ENCODE measurements around the gene RANBP17. TPM values are rescaled to one million over a fixed set of nuclear protein-coding genes. Genes with fewer than 3 reads are reported as not detected.

Gene RANBP17
- total RNA-seq, 4 donors from 2014 or later: 4.4 to 11.7 (median 6.0) TPM

- no peak for TF ChIP-seq CTCF (IDR thresholded peaks at IDR 0.05; ENCODE audit: low read depth)
Observed at GRCh38 chr5:171149772-171150171, 288.0 kb downstream of the RANBP17 start.

- no peak for TF ChIP-seq CTCF (IDR thresholded peaks at IDR 0.05; ENCODE audit: low read depth)
Observed at GRCh38 chr5:171152382-171152781, 290.6 kb downstream of the RANBP17 start.

- TF ChIP-seq CTCF (IDR thresholded peaks at IDR 0.05; ENCODE audit: low read depth): no peak
Observed at GRCh38 chr5:171155621-171156020, 293.8 kb downstream of the RANBP17 start.

GRCh38 chr5:171157276-171157675, 295.5 kb downstream of the RANBP17 start:
- no peak for TF ChIP-seq CTCF (IDR thresholded peaks at IDR 0.05; ENCODE audit: low read depth)

- no peak for TF ChIP-seq CTCF (IDR thresholded peaks at IDR 0.05; ENCODE audit: low read depth)
Observed at GRCh38 chr5:171157775-171158174, 296.0 kb downstream of the RANBP17 start.

GRCh38 chr5:171158581-171158980, 296.8 kb downstream of the RANBP17 start:
- TF ChIP-seq CTCF (IDR thresholded peaks at IDR 0.05; ENCODE audit: low read depth): no peak

- no peak for TF ChIP-seq CTCF (IDR thresholded peaks at IDR 0.05; ENCODE audit: low read depth)
Observed at GRCh38 chr5:171162165-171162564, 300.3 kb downstream of the RANBP17 start.

Data from subcutaneous adipose tissue (tissue), 4 donors.